HepG2 (cell line): Measurements from ENCODE around the gene FAM118B. TPM values are rescaled to one million over a fixed set of nuclear protein-coding genes. Genes with fewer than 3 reads are reported as not detected.
A peak's percentile ranks its signal among the peaks of the same experiment; 100 is the strongest.

Source experiments
- ATAC-seq: fragments of 200-7000 bp; cut with Tn5 transposase; 3 replicates; pipeline ENCODE4 v1.9.1; 2020; ENCODE audit warnings: mild to moderate bottlenecking, moderate library complexity
- BruUV-seq: library from RNA; stranded (reverse); fragments of 400-500 nt; replicated peaks from 2 replicates; lab custom pipeline; 2021; lab: Mats Ljungman, UMichigan
- CTCF ChIA-PET: fragments of 300-600 bp; formaldehyde crosslinking; extraction: SDS; loops from one replicate; lab custom pipeline; 2021; ENCODE audit warnings: low total read pairs, inconsistent platforms, low intra/inter-chr PET ratio; lab: Yijun Ruan, JAX
- POLR2A ChIA-PET: fragments of 350-600 bp; sonication (Branson Sonifier 250); formaldehyde crosslinking; loops from one replicate; lab custom pipeline; 2020; ENCODE audit warnings: antibody characterized with exemption, inconsistent platforms; lab: Yijun Ruan, JAX
- DNase-seq: peaks from one replicate; pipeline ENCODE4 v3.0.0-alpha.2; 2015; ENCODE audit warnings: low spot score
- FAIRE-seq: peaks from 3 replicates; lab custom pipeline; 2011; peaks lifted over from hg19 to GRCh38; lab: Jason Lieb, UNC
- H2AFZ ChIP-seq: one replicate; pipeline ENCODE4 v1.6.1; 2011; ENCODE audit warnings: low read length, inconsistent platforms
- H3K27ac ChIP-seq: fragments of 300-600 bp; 3 replicates; pipeline ENCODE4 v1.8.0; 2011; ENCODE audit warnings: mixed run types, mild to moderate bottlenecking, mixed read lengths, low read length, inconsistent platforms; ENCODE audit not compliant: insufficient read depth; ENCODE audit errors: extremely low read length
- H3K27me3 ChIP-seq, 2 experiments: fragments of 200-600 bp in 1 of 2; 2 replicates in 1 of 2; 3 replicates in 1 of 2; pipeline versions ENCODE4 v1.6.0 to v1.8.0; 2011; ENCODE audit warnings: low read length in 2 of 2, mild to moderate bottlenecking in 2 of 2, moderate library complexity in 2 of 2, inconsistent platforms in 1 of 2; ENCODE audit not compliant: insufficient read depth in 2 of 2, control insufficient read depth in 1 of 2
- H3K36me3 ChIP-seq, 2 experiments: fragments of 200-600 bp in 1 of 2; replicated peaks in 1 of 2; 2 replicates in 1 of 2; 3 replicates in 1 of 2; pipeline versions ENCODE4 v1.5.1 to v1.8.0; 2011; ENCODE audit warnings: low read length in 2 of 2, inconsistent platforms in 1 of 2; ENCODE audit not compliant: insufficient read depth in 2 of 2, control insufficient read depth in 1 of 2
- H3K4me1 ChIP-seq: 2 replicates; pipeline ENCODE4 v1.5.1; 2012; ENCODE audit warnings: low read length, inconsistent platforms; ENCODE audit not compliant: insufficient read depth
- H3K4me2 ChIP-seq: 2 replicates; pipeline ENCODE4 v1.6.0; 2011; ENCODE audit warnings: low read depth, low read length, inconsistent platforms
- H3K4me3 ChIP-seq, 3 experiments: fragments of 200-600 bp in 1 of 3; sonication (generic), shearing (Covaris generic) in 1 of 3; replicated peaks in 1 of 3; 2 replicates each; pipeline ENCODE4 v1.5.1; 2011 to 2016; ENCODE audit warnings: low read length in 3 of 3, inconsistent platforms in 2 of 3, low read depth in 2 of 3, mild to moderate bottlenecking in 2 of 3, control low read depth in 1 of 3, mixed read lengths in 1 of 3; ENCODE audit not compliant: insufficient read depth in 1 of 3
- H3K79me2 ChIP-seq: one replicate; pipeline ENCODE4 v1.6.1; 2011; ENCODE audit warnings: low read length, inconsistent platforms; ENCODE audit not compliant: insufficient read depth
- H3K9ac ChIP-seq: 2 replicates; pipeline ENCODE4 v1.6.0; 2011; ENCODE audit warnings: mild to moderate bottlenecking, low read depth, low read length, inconsistent platforms; ENCODE audit not compliant: insufficient read depth
- H3K9me3 ChIP-seq: 2 replicates; pipeline ENCODE4 v1.5.1; 2012; ENCODE audit warnings: mild to moderate bottlenecking, low read length
- H4K20me1 ChIP-seq: 2 replicates; pipeline ENCODE4 v1.6.0; 2011; ENCODE audit warnings: inconsistent platforms, mild to moderate bottlenecking, low read length, moderate library complexity; ENCODE audit not compliant: insufficient read depth
- EEA1 ChIP-seq: sonication (generic); formaldehyde crosslinking; IDR thresholded peaks from 2 replicates; pipeline ENCODE4 v1.5.1; 2020; ENCODE audit warnings: mild to moderate bottlenecking, missing genetic modification reagents, borderline replicate concordance
- ZNF263 ChIP-seq: sonication (generic); formaldehyde crosslinking; IDR thresholded peaks from 2 replicates; pipeline ENCODE4 v1.4.0; 2020; ENCODE audit warnings: missing genetic modification reagents
- ZNF878 ChIP-seq: sonication (generic); formaldehyde crosslinking; IDR thresholded peaks from 2 replicates; pipeline ENCODE4 v1.8.1; 2023; ENCODE audit warnings: mild to moderate bottlenecking, missing genetic modification reagents, moderate library complexity
- WGBS: methylation state at CpG from one replicate; pipeline ENCODE4 v1.1.6; 2017; ENCODE audit warnings: low lambda C conversion rate; 5-methylcytosine and 5-hydroxymethylcytosine counted together
- in situ Hi-C: cut with HindIII; loops from 2 replicates; pipeline ENCODE4 v1.10.0; 2017; ENCODE audit warnings: low pct_unique_long_range_greater_than_20kb; ENCODE audit not compliant: extremely low pct_ligation_motif_present
- intact Hi-C: fragments of 100-400 bp; cut with micrococcal nuclease; formaldehyde crosslinking; loops from one replicate; pipeline ENCODE4 v1.10.0; 2022; ENCODE audit not compliant: unreplicated experiment
- polyA plus RNA-seq, 8 experiments: library from polyadenylated mRNA; depleted of rRNA in 3 of 8; stranded (reverse) in 7 of 8; unstranded in 1 of 8; fragments of >200 nt; fragmentation: Illumina TruSeq in 4 of 8; extraction: Trizol in 4 of 8; gene quantifications; 2 replicates each; pipeline versions ENCODE4 v1.2.1 to v1.2.3, GENCODE V29; 2011 to 2016; ENCODE audit warnings: low read depth in 4 of 8, missing spikeins in 1 of 8, mixed read lengths in 1 of 8; ENCODE audit not compliant: insufficient read depth in 1 of 8
- total RNA-seq, 5 experiments: library from RNA; depleted of rRNA; stranded (reverse); fragments of >200 nt; fragmentation: Illumina TruSeq; extraction: Trizol; gene quantifications; 2 replicates each; pipeline ENCODE4 v1.2.3, GENCODE V29; 2016; ENCODE audit warnings: low read depth in 1 of 5
- TF ChIP-seq, protein P1 (sequence below): sonication (generic); formaldehyde crosslinking; IDR thresholded peaks from one replicate; pipeline ENCODE4 v1.5.1; 2020; ENCODE audit warnings: mild to moderate bottlenecking, missing genetic modification reagents; ENCODE audit errors: not compliant biosample characterization
- TF ChIP-seq, protein P2 (sequence below): sonication (generic); formaldehyde crosslinking; IDR thresholded peaks from 2 replicates; pipeline ENCODE4 v1.4.0; 2020; ENCODE audit warnings: missing genetic modification reagents

Gene FAM118B
- total and polyA plus RNA-seq, 2 of the 13 experiments (the other 11 are each of a cell fraction or from before 2014, with no cell fraction given), result 10.2 to 25.7 TPM

DNA sequence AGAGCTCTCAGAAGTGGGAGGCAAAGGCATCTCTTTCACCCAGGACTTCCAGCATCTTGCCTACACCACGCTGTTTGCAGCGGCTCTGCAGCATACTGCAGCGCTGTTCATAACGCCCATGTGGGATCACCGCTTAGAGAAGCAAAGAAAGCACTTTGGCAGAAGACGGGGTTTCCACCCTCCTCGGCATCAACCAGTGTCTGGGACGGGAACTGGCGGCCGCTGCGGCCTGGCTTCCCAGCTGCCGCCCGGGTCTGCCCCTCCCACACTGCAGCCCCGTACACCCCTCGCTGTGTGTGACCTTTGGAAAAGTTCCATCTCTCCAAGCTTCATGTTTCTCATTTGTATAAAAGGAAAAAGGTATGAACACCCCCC lies 70.8 kb downstream of the FAM118B start (continued):
- TF ChIP-seq, protein P1, sequence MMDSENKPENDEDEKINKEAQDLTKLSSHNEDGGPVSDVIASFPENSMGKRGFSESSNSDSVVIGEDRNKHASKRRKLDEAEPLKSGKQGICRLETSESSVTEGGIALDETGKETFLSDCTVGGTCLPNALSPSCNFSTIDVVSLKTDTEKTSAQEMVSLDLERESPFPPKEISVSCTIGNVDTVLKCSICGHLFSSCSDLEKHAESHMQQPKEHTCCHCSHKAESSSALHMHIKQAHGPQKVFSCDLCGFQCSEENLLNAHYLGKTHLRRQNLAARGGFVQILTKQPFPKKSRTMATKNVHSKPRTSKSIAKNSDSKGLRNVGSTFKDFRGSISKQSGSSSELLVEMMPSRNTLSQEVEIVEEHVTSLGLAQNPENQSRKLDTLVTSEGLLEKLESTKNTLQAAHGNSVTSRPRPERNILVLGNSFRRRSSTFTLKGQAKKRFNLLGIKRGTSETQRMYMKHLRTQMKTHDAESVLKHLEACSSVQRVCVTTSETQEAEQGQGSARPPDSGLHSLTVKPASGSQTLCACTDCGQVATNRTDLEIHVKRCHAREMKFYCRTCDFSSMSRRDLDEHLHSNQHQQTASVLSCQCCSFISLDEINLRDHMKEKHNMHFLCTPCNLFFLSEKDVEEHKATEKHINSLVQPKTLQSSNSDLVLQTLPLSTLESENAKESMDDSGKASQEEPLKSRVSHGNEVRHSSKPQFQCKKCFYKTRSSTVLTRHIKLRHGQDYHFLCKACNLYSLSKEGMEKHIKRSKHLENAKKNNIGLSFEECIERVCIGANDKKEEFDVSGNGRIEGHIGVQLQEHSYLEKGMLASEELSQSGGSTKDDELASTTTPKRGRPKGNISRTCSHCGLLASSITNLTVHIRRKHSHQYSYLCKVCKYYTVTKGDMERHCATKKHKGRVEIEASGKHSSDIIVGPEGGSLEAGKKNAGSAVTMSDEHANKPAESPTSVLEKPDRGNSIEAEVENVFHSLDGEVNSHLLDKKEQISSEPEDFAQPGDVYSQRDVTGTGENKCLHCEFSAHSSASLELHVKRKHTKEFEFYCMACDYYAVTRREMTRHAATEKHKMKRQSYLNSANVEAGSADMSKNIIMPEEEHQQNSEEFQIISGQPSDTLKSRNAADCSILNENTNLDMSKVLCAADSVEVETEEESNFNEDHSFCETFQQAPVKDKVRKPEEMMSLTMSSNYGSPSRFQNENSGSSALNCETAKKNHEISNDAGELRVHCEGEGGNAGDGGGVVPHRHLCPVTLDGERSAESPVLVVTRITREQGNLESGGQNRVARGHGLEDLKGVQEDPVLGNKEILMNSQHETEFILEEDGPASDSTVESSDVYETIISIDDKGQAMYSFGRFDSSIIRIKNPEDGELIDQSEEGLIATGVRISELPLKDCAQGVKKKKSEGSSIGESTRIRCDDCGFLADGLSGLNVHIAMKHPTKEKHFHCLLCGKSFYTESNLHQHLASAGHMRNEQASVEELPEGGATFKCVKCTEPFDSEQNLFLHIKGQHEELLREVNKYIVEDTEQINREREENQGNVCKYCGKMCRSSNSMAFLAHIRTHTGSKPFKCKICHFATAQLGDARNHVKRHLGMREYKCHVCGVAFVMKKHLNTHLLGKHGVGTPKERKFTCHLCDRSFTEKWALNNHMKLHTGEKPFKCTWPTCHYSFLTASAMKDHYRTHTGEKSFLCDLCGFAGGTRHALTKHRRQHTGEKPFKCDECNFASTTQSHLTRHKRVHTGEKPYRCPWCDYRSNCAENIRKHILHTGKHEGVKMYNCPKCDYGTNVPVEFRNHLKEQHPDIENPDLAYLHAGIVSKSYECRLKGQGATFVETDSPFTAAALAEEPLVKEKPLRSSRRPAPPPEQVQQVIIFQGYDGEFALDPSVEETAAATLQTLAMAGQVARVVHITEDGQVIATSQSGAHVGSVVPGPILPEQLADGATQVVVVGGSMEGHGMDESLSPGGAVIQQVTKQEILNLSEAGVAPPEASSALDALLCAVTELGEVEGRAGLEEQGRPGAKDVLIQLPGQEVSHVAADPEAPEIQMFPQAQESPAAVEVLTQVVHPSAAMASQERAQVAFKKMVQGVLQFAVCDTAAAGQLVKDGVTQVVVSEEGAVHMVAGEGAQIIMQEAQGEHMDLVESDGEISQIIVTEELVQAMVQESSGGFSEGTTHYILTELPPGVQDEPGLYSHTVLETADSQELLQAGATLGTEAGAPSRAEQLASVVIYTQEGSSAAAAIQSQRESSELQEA (CRISPR knock-in tag), result peak; percentile 7

DNA sequence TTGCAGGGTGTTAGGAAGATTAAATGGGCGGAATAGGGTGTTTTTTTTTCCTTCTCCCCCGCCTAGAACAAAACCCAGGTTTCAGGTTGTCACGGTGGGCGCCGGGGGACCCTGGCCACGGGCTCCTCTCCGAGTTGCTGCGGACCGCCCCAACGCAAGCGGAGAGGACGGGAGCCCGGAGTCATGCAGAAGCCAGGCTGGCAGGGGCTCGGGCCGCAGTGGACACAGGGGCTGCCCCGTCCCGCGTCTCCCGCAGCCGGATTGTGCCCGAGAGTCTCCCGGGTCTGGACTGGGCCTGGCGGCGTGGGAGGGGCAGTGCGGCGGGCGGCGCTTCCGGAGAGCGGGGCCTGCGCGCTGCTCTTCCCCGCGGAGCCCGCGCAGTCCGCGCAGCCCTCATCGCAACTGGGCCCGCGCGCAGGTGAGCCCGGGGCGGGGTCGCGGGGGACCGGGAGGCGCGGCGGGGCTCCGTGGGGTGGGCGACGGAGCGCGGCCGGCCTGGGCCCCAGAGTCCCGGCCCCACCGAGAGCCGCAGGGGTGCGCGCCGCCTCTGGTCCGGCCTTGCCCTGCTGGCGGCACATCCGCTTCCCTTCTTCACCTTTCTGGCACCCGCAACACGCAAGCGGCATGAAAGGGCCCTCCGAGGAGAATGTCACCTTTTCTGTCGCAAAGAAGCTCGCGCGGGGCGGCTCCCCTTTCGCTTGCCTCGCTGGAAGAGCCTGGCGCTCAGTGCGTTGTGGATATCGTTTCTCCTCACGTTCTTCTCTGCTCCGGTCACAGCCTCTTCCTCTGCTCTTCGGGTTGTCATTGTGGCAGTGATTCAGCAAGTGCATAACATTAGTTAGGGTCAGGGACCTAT lies 71.4 kb downstream of the FAM118B start, which contains the start of gene TIRAP:
TSS of gene TIRAP (plus strand) at position 358 of the 856 bp plus-strand sequence. CDS start 7,802 bp downstream, outside the sequence.
- 0 out of 5 replicates have a peak, but pooled peaks cover 0 to 4% of the 10 kb centered on the region in 2 experiments for H3K36me3 ChIP-seq
- peak within 1 kb of the TSS; percentile 85 for H3K27ac ChIP-seq
- 1% methylated on average over 29 of the region's 82 CpGs for WGBS
- H3K9ac ChIP-seq, result peak within 1 kb of the TSS; percentile 90
- H3K79me2 ChIP-seq, result peaks cover 10% of the 10 kb centered on the region
- peak within 1 kb of the TSS; percentile 96 for H3K4me2 ChIP-seq
- ChIA-PET POLR2A (interaction anchor here (0.7 to 1.7 kb wide), 6 partner anchors 12 to 21 kb away, joined by 3 to 19 read pairs (median 8); partner anchors contain the start of genes DCPS, FOXRED1 and SRPRA), CTCF (no interaction called here)
- H3K9me3 ChIP-seq, result no peaks in the 10 kb centered on the region
- H3K4me1 ChIP-seq, result peaks cover 37% of the 10 kb centered on the region
- no peaks in the 10 kb centered on the region for H4K20me1 ChIP-seq
- no peaks in the 10 kb centered on the region for H3K27me3 ChIP-seq
- FAIRE-seq, result no peak
- H3K4me3 ChIP-seq, result peak within 1 kb of the TSS; percentile 87 to 96 (median 95)
- BruUV-seq, result no TSS peak
- in situ Hi-C loops, result no loop called here
- H2AFZ ChIP-seq, result peak within 1 kb of the TSS; percentile 66
- peak; percentile 43 for DNase-seq
- peak; percentile 88 for ATAC-seq
- intact Hi-C loops, result loop anchor here (1.0 to 2.0 kb wide), 2 partner anchors 14 to 21 kb away; partner anchors contain the start of genes DCPS, FOXRED1 and SRPRA
- no peak for TF ChIP-seq ZNF878 (CRISPR knock-in tag)
- peak; percentile 54; the same call in 1 of the 2 replicates for TF ChIP-seq EEA1 (CRISPR knock-in tag)
- TF ChIP-seq, protein P2, sequence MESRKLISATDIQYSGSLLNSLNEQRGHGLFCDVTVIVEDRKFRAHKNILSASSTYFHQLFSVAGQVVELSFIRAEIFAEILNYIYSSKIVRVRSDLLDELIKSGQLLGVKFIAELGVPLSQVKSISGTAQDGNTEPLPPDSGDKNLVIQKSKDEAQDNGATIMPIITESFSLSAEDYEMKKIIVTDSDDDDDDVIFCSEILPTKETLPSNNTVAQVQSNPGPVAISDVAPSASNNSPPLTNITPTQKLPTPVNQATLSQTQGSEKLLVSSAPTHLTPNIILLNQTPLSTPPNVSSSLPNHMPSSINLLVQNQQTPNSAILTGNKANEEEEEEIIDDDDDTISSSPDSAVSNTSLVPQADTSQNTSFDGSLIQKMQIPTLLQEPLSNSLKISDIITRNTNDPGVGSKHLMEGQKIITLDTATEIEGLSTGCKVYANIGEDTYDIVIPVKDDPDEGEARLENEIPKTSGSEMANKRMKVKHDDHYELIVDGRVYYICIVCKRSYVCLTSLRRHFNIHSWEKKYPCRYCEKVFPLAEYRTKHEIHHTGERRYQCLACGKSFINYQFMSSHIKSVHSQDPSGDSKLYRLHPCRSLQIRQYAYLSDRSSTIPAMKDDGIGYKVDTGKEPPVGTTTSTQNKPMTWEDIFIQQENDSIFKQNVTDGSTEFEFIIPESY (CRISPR knock-in tag), result no peak
- no peak for TF ChIP-seq ZNF263 (CRISPR knock-in tag)
